Dendritic cell treated with granulocyte-macrophage colony-stimulating factor and Interleukin-4, amounts not matched to agents 40 ng/mL and 50 ng/mL, for 4 days (primary cell): ENCODE results near the gene ECSCR.
"Not testable (repeated sequence)": the region's sequence is repeated elsewhere in the genome, so short reads cannot be mapped to it uniquely, and the experiment has no call there.

Source experiments
- H3K27ac Mint-ChIP-seq: one replicate; pipeline ENCODE4 v1.8.0; 2022; ENCODE audit warnings: mild to moderate bottlenecking, mixed read lengths
- H3K27me3 Mint-ChIP-seq: one replicate; pipeline ENCODE4 v1.8.0; 2022; ENCODE audit warnings: mild to moderate bottlenecking, mixed read lengths
- H3K36me3 Mint-ChIP-seq: one replicate; pipeline ENCODE4 v1.8.0; 2022; ENCODE audit warnings: low read depth, mixed read lengths
- H3K4me1 Mint-ChIP-seq: one replicate; pipeline ENCODE4 v1.8.0; 2022; ENCODE audit warnings: low read depth, mixed read lengths
- H3K4me3 Mint-ChIP-seq: one replicate; pipeline ENCODE4 v1.8.0; 2022; ENCODE audit warnings: mild to moderate bottlenecking, moderate library complexity, mixed read lengths
- H3K9me3 Mint-ChIP-seq: one replicate; pipeline ENCODE4 v1.8.0; 2022; ENCODE audit warnings: mixed read lengths
- intact Hi-C: fragments of 100-400 bp; cut with micrococcal nuclease; formaldehyde crosslinking; loops from one replicate; pipeline ENCODE4 v1.15.0; 2022

Gene ECSCR

DNA sequence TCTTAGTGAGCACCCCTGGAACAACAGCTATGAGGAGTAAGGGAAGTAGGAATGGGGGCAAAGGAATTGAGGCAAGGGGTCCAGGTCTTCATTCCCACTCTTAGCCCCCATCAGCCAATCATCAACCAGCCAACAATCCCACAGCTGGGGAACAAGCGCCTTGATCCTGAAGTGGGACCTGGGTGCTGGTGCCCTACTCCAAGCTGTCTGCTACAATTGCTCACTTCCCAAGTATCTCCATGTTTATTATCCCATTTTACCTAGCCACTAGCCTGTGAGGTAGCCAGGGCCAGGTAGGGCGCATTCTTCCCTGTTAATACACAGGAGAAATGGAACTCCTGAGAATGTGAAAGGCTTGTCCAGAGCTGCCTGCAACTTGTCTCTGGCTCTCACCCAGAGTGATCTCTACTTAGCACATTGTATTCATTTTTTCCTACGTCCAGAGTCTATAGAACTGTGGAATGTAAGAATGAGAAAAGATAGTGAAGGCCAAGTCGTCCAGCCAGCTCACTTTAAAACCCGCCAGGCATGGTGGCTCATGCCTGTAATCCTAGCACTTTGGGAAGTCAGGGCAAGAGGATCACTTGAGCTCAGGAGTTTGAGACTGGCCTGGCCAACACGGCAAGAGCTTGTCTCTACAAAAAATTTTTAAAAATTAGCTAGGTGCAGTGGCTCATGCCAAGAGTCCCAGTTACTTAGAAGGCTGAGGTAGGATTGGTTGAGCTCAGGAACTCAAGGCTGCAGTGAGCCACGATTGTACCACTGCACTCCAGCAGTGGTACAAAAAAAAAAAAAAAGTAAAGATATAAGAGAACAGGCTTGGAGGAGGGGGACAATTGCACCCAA is 17.0 kb downstream of the ECSCR start:
- Mint-ChIP-seq H3K9me3 (no peaks in the 10 kb centered on the region), H3K27ac (no peak overlapping the region), H3K4me3 (no peak overlapping the region), H3K4me1 (peaks cover 19% of the 10 kb centered on the region), H3K36me3 (no peaks in the 10 kb centered on the region), H3K27me3 (no peaks in the 10 kb centered on the region)
- intact Hi-C loops = no loop called here

DNA sequence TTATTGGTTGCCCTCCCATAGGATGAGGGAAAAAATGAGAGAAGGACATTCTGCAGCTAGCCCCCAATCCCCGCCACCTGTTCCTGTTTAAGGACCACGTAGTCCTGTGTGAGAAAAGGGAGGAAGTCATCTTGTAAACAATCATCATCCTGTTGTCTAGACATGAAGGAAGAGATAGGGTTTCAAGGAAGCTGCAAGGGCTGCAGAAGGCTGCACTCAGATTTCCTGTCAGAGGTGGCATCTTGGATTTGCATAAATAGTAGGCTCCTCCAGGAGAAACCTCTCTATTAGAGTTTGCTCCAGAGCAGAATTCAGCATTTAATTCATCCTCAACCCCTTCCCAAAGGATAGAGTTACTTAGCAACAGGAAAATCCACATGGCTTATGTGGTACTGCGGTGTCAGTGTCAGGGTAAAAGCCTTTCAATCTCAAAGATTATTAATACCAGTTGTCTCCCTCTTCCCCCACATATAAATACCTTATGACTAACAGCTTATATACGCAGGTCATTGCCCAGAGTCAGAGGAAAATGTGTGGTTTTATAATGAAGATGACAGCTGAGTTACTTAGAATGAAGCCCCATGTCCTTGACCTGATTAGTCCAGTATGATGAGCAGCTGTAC is 18.6 kb downstream of the ECSCR start:
- peaks cover 30% of the 10 kb centered on the region for H3K4me1 Mint-ChIP-seq
- H3K27me3 Mint-ChIP-seq = no peaks in the 10 kb centered on the region
- H3K36me3 Mint-ChIP-seq = peaks cover 6% of the 10 kb centered on the region
- no peak overlapping the region for H3K4me3 Mint-ChIP-seq
- no peaks in the 10 kb centered on the region for H3K9me3 Mint-ChIP-seq
- intact Hi-C loops = no loop called here
- no peak overlapping the region for H3K27ac Mint-ChIP-seq

DNA sequence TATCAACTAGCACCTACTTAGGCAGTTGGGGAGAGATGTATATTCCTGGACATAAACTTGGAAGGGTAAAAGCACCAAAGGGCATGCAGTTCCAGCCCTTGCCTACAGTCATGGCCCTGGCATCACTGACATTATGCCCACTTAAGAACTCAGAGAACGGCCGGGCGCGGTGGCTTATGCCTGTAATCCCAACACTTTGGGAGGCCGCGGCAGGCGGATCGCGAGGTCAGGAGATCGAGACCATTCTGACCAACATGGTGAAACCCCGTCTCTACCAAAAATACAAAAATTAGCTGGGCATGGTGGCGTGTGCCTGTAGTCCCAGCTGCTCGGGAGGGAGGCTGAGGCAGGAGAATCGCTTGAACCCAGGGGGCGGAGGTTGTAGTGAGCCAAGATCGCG is 22.1 kb downstream of the ECSCR start:
- H3K4me1 Mint-ChIP-seq = peaks cover 27% of the 10 kb centered on the region
- intact Hi-C loops, H3K9me3 Mint-ChIP-seq, H3K4me3 Mint-ChIP-seq, H3K27ac Mint-ChIP-seq, H3K27me3 Mint-ChIP-seq, H3K36me3 Mint-ChIP-seq: not testable (repeated sequence)

DNA sequence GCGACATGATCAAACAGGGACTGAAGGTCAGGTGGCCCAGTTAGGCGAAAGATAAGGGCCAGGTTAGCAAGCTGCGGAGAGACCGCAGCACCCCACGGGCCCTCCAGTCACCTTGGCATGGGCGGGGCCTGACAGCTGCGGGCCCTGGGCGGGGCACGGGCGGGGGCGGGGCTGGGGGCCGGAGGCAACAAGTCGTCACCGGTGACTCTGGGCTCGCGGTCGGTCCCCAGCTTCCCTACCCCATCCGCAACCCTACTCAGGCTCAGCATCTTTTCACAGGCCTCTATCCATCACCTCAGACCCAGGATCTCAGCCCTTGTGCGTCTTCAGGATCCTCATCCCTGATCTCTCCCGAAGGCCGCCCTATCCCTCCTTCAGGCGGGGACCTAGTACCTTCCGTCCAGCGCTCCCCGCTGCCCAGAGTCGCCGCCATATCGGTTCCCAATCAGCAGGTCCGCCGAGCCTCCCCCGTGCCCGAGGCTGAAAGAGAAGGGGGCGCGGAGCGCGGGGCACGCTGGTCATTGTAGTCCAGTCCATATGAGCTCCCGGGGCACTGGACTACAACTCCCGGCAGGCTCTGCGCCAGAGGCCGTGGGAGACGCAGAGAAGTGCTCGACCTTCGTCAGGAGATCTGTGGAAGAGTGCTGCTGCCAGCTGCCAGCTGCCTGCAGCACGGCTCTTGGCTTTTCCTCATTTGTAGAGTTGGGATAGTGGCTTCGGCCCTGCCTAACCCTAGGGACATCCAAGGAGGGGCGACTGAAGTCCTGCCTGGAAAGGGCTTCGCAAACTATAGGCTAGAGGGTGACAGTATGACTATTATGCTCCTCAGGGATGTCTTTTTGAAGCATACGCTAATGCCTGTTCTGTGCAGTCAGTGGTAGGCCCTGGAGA is 23.3 kb downstream of the ECSCR start, which contains the start of gene DNAJC18:
Gene DNAJC18 (minus strand): TSS at position 513 of the 891 bp plus-strand sequence. CDS start 80 bp downstream, at position 433.
- Mint-ChIP-seq H3K9me3 (no peaks in the 10 kb centered on the region), H3K27me3 (no peaks in the 10 kb centered on the region), H3K4me3 (peak within 1 kb of the TSS; percentile 99), H3K27ac (peak within 1 kb of the TSS; percentile 96), H3K36me3 (peaks cover 6% of the 10 kb centered on the region), H3K4me1 (peaks cover 27% of the 10 kb centered on the region)
- intact Hi-C loops = loop anchor here (1.0 to 5.0 kb wide), 2 partner anchors 36 to 43 kb away; partner anchors contain the start of gene STING1

DNA sequence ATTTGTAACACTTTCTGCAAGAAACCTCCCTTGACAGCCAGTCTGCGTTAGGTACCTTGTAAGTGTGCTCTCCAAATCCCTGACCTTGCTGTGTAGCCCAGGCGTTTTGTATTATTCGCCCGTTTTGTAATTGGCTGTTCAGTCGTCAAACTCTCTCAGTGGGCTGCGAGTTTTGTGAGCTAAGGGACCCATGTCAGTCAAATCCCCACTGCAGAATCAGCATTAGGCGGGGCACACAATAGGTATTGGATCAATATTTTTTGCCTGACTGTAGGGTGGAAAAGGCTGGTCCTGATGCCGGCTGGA is 23.9 kb downstream of the ECSCR start:
- H3K27ac Mint-ChIP-seq = peak overlapping the region; percentile 96
- H3K9me3 Mint-ChIP-seq = no peaks in the 10 kb centered on the region
- peaks cover 27% of the 10 kb centered on the region for H3K4me1 Mint-ChIP-seq
- H3K27me3 Mint-ChIP-seq = no peaks in the 10 kb centered on the region
- H3K4me3 Mint-ChIP-seq = peak overlapping the region; percentile 99
- intact Hi-C loops = loop anchor here (1.0 to 5.0 kb wide), 2 partner anchors 35 to 44 kb away; partner anchors contain the start of gene STING1
- peaks cover 6% of the 10 kb centered on the region for H3K36me3 Mint-ChIP-seq

DNA sequence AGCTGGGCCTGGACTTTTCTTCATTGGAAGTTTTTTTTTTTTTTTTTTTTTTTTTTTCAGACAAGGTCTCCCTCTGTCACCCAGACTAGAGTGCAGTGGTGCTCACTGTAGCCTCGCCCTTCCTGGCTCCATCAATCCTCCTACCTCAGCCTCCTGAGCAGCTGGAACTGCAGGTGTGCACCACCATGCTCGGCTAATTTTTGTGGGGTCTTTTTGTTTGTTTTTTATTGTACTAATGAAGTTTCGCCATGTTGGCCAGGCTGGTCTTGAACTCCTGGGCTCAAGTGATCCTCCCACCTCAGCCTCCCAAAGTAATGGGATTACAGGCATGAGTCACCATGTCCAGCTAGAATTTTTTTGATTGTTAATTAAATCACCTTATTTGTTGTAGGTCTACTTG is 26.9 kb downstream of the ECSCR start:
- no peaks in the 10 kb centered on the region for H3K9me3 Mint-ChIP-seq
- peaks cover 15% of the 10 kb centered on the region for H3K4me1 Mint-ChIP-seq
- H3K27me3 Mint-ChIP-seq = no peaks in the 10 kb centered on the region
- intact Hi-C loops = loop anchor here (5.0 kb wide), 1 partner anchor 47 kb away; the partner anchor contains the start of gene STING1
- H3K36me3 Mint-ChIP-seq = peaks cover 6% of the 10 kb centered on the region
- H3K27ac Mint-ChIP-seq = no peak overlapping the region
- no peak overlapping the region for H3K4me3 Mint-ChIP-seq

DNA sequence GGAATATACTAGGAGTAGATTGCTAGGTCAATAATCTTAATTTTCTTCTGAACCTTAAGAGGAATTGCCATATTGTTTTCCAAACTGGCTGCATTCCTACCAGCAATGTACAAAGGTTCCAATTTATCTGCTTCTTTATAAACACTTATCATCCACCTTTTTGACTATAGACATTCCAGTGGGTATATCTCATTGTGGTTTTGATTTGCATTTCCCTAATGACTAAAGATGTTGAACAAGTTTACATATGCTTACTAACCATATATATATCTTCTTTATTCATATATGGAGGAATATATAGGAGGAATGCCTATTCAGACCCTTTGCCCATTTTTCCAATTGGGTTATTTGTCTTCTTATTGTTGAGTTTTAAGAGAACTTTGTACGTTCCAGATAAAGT is 30.8 kb downstream of the ECSCR start:
- intact Hi-C loops = no loop called here
- Mint-ChIP-seq H3K9me3 (no peaks in the 10 kb centered on the region), H3K4me1 (no peaks in the 10 kb centered on the region), H3K27ac (no peak overlapping the region), H3K36me3 (no peaks in the 10 kb centered on the region), H3K27me3 (no peaks in the 10 kb centered on the region), H3K4me3 (no peak overlapping the region)

DNA sequence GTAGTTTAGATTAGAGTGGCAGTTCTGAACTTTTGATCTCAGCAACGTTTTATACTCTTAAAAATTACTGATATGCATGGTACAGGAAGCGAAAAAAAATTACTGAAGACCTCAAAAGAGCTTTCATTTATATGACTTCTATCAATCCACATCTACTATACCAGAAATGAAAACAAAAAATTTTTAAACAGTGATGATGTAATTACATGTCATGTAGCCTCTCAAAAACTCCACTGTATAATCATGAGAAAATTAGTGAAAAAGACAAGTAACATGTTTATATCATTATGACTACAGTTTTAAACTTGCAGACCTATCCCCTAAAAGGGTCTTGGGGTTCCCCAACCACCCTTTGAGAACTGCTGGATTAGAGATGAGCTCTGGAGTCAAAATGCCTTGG is 32.5 kb downstream of the ECSCR start:
- H3K27me3 Mint-ChIP-seq = no peaks in the 10 kb centered on the region
- intact Hi-C loops = no loop called here
- H3K4me3 Mint-ChIP-seq = no peak overlapping the region
- no peaks in the 10 kb centered on the region for H3K4me1 Mint-ChIP-seq
- peaks cover 2% of the 10 kb centered on the region for H3K36me3 Mint-ChIP-seq
- no peak overlapping the region for H3K27ac Mint-ChIP-seq
- no peaks in the 10 kb centered on the region for H3K9me3 Mint-ChIP-seq

DNA sequence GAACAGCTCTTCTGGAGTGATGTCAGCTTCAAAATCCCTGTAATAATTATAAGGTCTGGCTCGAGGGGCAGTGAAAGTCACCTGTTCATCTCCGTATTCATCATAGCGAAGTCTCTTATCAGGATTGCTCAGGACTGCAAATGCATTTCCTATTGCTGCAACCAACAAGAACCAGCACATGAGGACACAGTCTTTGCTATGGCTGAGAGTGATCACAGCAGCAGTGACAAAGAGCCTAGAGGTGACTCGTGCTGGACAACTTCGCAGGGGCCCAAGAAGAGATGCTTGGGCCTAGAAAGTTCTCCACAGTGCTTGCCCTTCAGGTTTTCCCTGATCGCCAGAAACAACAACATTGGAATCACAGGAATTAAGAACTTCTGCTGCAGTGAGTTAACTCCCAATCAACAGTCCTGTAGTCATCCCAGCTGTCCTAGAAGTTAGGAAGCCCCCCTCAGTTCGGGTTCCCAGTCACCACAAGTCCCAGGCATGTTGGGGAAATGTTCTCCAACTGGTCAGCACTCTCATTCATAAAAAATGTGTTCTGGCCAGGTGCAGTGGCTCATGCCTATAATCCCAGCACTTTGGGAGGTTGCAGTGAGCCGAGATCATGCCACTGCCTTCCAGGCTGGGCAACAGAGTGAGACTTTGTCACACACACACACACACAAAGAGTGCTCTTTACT is 36.2 kb downstream of the ECSCR start:
- Mint-ChIP-seq H3K27ac (no peak overlapping the region), H3K4me3 (no peak overlapping the region), H3K9me3 (no peaks in the 10 kb centered on the region), H3K36me3 (peaks cover 7% of the 10 kb centered on the region), H3K4me1 (peaks cover 6% of the 10 kb centered on the region), H3K27me3 (no peaks in the 10 kb centered on the region)
- intact Hi-C loops = no loop called here

DNA sequence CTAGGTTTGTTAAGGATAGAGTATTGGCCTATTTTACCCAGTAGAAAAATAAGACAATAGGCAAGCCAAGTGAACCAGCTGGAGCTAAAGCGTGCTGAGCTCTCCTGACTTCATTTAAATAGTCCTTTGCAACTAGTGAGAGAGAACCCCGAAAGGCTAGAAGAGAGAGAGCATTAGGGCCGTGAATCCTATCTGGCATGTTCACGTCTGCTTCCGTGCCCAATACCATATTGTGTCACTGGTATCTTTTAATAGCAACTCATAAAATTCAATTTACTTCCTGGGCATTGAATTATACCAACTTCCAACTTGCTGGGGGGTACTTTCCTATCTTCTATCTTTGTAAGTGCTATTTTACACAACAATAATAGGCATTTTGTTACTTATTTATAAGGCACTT is 37.0 kb downstream of the ECSCR start:
- no peaks in the 10 kb centered on the region for H3K9me3 Mint-ChIP-seq
- peaks cover 6% of the 10 kb centered on the region for H3K4me1 Mint-ChIP-seq
- intact Hi-C loops = no loop called here
- H3K4me3 Mint-ChIP-seq = no peak overlapping the region
- H3K27ac Mint-ChIP-seq = no peak overlapping the region
- H3K36me3 Mint-ChIP-seq = peaks cover 7% of the 10 kb centered on the region
- H3K27me3 Mint-ChIP-seq = no peaks in the 10 kb centered on the region

DNA sequence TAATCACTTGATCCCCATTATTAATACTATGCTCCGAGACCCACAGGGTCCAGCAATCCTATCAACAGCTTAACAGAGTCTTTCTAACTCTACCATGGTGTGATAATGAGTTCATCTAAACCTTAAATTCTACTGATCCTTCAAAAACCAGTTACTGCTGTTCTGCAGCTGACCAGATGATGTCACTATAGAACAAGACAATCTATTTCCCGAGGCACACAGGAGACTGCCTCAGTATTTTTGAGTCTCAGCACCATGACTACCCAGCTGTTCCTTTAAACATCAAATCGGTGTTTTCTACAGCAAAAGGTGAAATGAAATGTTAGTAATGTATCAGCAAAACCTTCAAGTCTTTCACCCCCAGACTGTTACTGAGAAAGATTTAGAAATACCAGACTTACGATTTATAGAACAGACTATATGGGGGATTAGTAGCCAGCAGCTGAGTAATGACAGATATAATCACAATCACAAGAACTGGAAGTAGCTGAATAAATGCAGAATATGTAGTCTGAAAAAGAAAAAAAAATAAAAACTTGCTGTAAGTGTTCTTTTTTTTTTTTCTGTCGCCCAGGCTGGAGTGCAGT is 40.1 kb downstream of the ECSCR start:
- intact Hi-C loops = loop anchor here (1.0 kb wide), 1 partner anchor 91 kb away; no protein-coding TSS in a partner anchor

DNA sequence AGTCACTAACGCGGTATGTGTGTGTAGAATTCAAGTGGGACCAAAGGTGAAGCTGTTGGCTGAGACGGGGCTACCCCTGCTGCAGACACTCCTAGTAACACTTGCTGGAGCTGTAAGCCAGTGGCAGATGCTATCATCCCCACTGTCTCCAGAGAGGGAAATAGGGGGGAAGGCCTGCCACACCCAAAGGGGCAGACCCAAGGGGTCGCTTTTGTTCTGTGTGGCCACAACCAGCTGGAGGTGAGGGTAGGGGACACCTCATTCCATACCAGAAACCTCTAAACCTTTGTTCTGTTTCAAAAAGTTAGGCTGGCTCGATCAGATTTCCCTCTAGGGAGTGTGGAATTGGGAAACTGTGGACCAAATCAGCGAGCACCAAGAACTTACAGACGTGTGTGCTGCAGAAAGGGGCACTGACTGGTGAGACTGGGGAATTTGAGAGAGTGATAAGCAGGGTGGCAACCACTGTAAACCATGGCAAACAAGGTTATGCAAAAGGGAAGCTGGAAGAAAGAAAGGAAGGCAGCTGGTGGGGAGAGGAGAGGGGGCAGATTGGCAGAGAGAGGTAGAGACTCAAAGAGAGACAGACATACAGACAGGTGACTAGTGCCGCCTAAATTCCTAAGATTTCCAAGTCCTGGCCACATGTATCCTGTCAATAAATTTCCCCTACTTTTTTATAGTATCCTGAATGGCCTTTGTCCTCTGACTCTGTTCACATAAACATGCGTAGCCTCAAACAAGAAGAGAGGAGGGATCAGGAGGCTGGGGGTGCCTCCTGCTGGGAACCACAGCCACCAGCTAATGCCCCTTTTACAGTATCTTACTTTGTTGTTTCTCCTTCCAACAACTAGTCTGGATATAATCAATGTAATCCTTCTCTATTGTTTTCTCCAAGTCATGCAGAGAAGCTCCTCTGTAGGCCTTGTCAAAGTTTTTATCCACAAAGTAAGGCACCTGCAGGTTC is 43.0 kb downstream of the ECSCR start:
- H3K27me3 Mint-ChIP-seq = no peaks in the 10 kb centered on the region
- peak overlapping the region; percentile 2 for H3K27ac Mint-ChIP-seq
- H3K4me3 Mint-ChIP-seq = no peak overlapping the region
- peaks cover 6% of the 10 kb centered on the region for H3K36me3 Mint-ChIP-seq
- no peaks in the 10 kb centered on the region for H3K9me3 Mint-ChIP-seq
- peaks cover 6% of the 10 kb centered on the region for H3K4me1 Mint-ChIP-seq
- intact Hi-C loops = no loop called here

More for the DNA sequence above, 40.1 kb downstream of the ECSCR start:
- H3K36me3 Mint-ChIP-seq = peaks cover 13% of the 10 kb centered on the region
- H3K4me1 Mint-ChIP-seq = peaks cover 6% of the 10 kb centered on the region
- H3K9me3 Mint-ChIP-seq = no peaks in the 10 kb centered on the region
- no peak overlapping the region for H3K27ac Mint-ChIP-seq
- no peak overlapping the region for H3K4me3 Mint-ChIP-seq
- H3K27me3 Mint-ChIP-seq = no peaks in the 10 kb centered on the region
